ENCODE measurements around the gene HDAC5.
A peak's percentile ranks its signal among the peaks of the same experiment; 100 is the strongest.
"Not testable (repeated sequence)": the region's sequence is repeated elsewhere in the genome, so short reads cannot be mapped to it uniquely, and the experiment has no call there.

The HDAC5 gene

GRCh38 chr17:44132275-44132821 is 8.9 kb upstream of the HDAC5 start:
- DNase-seq = no peak

GRCh38 chr17:44131372-44131771 is 7.9 kb upstream of the HDAC5 start:
- not testable (repeated sequence) for DNase-seq

GRCh38 chr17:44130693-44131349 is 7.4 kb upstream of the HDAC5 start:
- no peak for DNase-seq

GRCh38 chr17:44128383-44128782 is 4.9 kb upstream of the HDAC5 start:
- DNase-seq = no peak

- peak in 1 of 2 experiments; percentile 23 for DNase-seq
These were observed 637 bp upstream of the HDAC5 start for GRCh38 chr17:44124118-44124438.

- no peak for DNase-seq
These were observed 555 bp downstream of the HDAC5 start for GRCh38 chr17:44122816-44123355.

- peak; percentile 20 to 35 for DNase-seq
These were observed 1.2 kb downstream of the HDAC5 start for GRCh38 chr17:44121997-44122815.

GRCh38 chr17:44120851-44121605 is 2.4 kb downstream of the HDAC5 start:
- no peak for DNase-seq

- DNase-seq = not testable (repeated sequence)
These were observed 3.2 kb downstream of the HDAC5 start for GRCh38 chr17:44120281-44120680.

GRCh38 chr17:44119798-44120197 is 3.6 kb downstream of the HDAC5 start:
- no peak for DNase-seq

- no peak for DNase-seq
These were observed 4.4 kb downstream of the HDAC5 start for GRCh38 chr17:44119062-44119461.

- DNase-seq = no peak
These were observed 4.9 kb downstream of the HDAC5 start for GRCh38 chr17:44118427-44119050.

GRCh38 chr17:44117351-44117750 is 6.1 kb downstream of the HDAC5 start:
- no peak for DNase-seq

- DNase-seq = peak; percentile 38 to 46
These were observed 7.6 kb downstream of the HDAC5 start for GRCh38 chr17:44115585-44116415.

GRCh38 chr17:44113868-44114840 is 9.3 kb downstream of the HDAC5 start:
- no peak for DNase-seq

- no peak for DNase-seq
These were observed 10.1 kb downstream of the HDAC5 start for GRCh38 chr17:44113382-44113781.

- no peak for DNase-seq
These were observed 10.9 kb downstream of the HDAC5 start for GRCh38 chr17:44112284-44113280.

- no peak for DNase-seq
These were observed 11.7 kb downstream of the HDAC5 start for GRCh38 chr17:44111777-44112176.

All from Kasumi-1 (cell line).